Stimulated activated CD4-positive, alpha-beta T cell treated with anti-CD3 and anti-CD28 coated beads, Interleukin-4, amount 100 ng/mL, for 24 hours (primary cell): ENCODE data around the gene FCRLA.
A peak's percentile ranks its signal among the peaks of the same experiment; 100 is the strongest.
"Not testable (repeated sequence)": the region's sequence is repeated elsewhere in the genome, so short reads cannot be mapped to it uniquely, and the experiment has no call there.

Source experiments
- DNase-seq: peaks from one replicate; pipeline ENCODE4 v3.0.0-alpha.2; 2020

FCRLA gene

GRCh38 chr1:161707503-161707902 is 474 bp downstream of the FCRLA start:
- no peak for DNase-seq

DNA sequence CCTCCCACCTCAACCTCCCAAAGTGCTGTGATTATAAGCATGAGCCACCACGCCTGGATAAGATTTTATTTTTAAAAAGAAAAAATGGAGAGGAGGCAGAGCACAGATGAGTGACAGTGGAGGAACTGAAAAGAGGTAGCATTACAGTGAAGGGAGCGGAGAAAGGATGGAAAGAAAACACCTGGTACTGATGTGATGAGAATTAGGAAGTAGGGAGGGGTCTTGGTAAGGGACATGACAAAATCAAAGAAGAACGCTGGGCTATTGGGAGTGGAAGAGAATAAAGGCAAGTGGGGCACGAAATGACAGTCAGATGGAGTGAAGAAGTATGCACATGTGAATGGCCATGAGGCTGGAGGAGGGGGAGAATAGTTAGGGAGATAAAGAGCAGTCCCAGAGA is 2.3 kb downstream of the FCRLA start:
- DNase-seq = no peak

GRCh38 chr1:161710560-161710959 is 3.5 kb downstream of the FCRLA start:
- DNase-seq = no peak

GRCh38 chr1:161718559-161719324 is 11.7 kb downstream of the FCRLA start:
- no peak for DNase-seq

GRCh38 chr1:161719325-161719611 is 12.2 kb downstream of the FCRLA start:
- no peak for DNase-seq

DNA sequence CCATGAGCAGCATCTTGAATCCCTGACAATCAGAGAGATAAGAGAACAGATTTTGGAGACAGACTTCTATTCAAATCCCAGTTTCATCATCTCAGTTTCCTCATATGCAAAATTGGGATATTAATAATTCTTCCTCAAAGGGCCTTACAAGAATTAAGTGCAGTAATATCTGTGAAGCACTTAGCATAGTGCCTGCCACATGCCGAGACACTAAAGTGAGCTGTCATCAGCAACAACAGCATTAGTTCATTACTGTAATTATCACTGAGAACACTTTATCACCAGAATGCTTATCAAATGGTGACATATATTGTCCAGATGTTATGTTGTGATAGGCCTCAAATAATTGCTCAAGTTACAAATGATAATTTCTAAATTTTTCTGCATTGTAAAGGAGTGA is 13.4 kb downstream of the FCRLA start:
- no peak for DNase-seq

DNA sequence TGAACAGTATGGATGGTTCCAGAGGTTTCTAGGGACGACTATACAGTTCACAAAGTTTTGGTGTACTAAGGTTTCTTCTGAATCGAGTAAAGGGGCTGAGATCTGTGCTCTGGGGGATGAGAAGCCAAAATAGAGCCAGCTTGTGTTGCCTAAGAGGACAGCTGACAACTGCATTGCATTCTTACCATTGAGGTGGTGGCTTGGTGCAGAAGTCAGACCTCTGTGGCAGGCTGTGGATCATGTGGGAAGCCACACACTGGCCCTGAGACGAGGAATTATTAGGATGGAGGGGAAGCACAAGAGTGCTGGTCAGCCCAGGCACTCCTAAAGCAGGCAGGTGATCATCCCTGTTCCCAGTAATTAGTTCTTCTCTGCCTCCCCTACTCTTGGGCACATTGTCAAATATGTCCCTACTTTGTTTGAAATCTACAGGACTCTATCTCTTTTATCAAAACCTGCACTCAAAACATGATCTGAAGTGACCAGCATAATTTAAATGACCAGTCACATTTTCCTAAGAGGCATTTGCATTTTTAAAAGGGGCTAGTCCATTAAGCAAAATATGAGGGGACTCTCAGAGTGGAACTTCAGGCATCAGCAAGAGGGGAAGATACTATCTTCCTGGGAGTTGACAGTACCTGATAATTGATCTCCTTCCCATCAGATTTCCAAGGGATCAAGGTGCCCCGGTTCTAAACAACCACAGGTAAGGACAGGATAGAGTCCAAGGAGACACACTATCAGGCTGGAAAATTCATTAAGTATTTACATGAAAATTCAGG is 14.1 kb downstream of the FCRLA start, which contains the start of gene FCRLB:
Gene FCRLB, plus strand, starts transcription at position 589 of the 782 bp plus-strand sequence. CDS start 1,129 bp downstream, outside the sequence.
- DNase-seq = no peak

- DNase-seq = no peak
Observed at GRCh38 chr1:161721738-161722343, 14.8 kb downstream of the FCRLA start.

DNA sequence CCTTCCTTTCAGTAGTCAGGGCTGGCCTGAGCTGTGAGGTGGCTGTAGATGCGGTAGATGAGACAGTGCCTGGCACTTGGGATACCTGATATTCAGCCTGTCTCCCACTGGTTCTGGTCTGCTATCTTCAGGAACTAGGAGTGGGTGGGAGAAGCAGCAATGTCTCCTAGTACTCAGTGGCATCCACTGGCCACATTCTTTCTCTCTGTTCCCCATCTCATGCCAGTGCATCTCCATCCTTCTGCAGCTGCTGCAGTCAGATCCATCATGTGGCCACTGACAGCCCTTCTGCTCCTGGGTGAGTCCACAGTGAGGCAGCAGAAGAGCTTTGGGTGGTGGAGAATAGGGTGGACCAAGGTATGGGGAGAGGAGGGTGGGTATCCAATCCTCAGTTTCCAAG is 15.4 kb downstream of the FCRLA start:
- DNase-seq = no peak

DNA sequence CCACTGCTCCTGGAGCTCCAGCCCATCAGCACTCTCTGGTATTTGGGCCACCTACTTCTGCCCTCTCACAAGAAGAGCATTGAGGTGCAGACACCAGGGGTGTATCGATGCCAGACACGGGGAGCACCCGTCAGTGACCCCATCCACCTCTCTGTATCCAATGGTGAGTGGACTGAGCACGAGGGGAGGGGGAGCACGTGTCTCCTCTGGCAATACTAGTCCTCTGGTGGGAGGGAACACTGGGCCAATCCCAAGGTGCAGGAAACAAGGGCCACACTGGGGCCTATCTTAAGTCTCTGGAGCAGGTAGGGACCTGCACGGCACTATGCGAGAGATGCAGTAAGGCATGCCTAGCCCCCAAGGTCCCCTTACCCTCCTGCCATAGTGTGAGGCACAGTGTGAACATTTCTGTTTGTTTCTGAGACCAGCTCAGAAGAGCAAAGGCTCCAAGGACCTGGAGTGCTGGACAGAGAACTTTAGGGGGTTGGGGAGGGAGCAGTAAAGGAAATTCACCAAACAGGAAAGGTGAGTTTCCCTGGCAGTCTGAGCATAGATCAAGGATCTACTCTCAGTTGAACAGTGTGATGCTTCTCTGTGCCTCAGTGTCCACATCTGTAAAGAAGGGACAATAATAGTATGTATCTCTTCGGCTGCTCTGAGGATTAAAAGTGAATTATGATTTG is 16.6 kb downstream of the FCRLA start:
- no peak for DNase-seq

GRCh38 chr1:161725258-161725907 is 18.4 kb downstream of the FCRLA start:
- DNase-seq = not testable (repeated sequence)

GRCh38 chr1:161725908-161726472 is 19.0 kb downstream of the FCRLA start:
- DNase-seq = peak; percentile 25

- peak; percentile 61 for DNase-seq
Observed at GRCh38 chr1:161726473-161727255, 19.6 kb downstream of the FCRLA start.

DNA sequence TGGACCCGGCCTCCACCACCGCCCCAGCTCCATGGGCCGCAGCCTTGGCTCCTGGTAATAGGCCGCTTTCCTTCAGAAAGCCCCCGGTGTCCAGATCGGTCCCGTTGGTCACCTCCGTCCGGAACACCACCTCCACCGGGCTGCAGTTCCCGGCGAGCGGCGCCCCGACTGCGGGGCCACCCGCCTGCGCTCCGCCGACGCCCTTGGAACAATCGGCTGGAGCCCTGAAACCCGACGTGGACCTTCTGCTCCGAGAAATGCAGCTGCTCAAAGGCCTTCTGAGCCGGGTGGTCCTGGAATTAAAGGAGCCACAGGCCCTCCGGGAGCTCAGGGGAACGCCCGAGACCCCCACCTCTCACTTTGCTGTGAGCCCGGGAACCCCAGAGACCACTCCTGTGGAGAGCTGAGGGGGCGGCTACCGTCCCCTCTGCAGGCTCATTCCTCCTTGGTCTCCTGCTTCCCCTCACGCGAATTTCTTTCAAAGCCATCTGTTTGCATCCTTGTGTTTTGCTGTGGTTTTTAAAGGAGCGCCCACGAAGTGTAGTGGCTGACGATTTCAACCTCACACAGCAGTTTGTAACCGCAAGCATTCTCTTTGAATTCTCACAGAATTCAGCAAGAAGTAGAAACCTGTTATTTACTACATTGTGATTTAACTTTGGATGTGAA is 20.4 kb downstream of the FCRLA start:
- peak; percentile 36 for DNase-seq

GRCh38 chr1:161728376-161729226 is 21.6 kb downstream of the FCRLA start:
- DNase-seq = no peak

GRCh38 chr1:161730050-161730564 is 23.1 kb downstream of the FCRLA start:
- DNase-seq = peak; percentile 61

DNA sequence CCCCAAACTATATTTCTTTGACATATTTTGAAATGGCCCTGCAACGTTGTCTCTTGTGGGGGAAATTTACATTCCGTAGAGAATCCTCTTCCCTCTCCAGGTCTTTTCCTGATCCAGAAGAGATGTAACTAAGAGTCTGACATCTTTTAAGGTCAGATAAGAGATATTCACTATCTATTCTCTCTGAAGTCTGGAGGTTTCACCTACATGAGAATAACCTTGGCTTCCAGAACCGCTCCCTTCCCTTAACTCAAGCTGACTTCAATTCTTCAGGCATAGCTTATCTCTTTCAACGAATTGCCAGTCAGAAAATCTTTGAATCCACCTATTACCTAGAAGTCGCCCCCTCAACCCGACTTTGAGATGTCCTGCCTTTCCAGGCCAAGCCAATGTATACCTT is 24.2 kb downstream of the FCRLA start:
- no peak for DNase-seq

DNA sequence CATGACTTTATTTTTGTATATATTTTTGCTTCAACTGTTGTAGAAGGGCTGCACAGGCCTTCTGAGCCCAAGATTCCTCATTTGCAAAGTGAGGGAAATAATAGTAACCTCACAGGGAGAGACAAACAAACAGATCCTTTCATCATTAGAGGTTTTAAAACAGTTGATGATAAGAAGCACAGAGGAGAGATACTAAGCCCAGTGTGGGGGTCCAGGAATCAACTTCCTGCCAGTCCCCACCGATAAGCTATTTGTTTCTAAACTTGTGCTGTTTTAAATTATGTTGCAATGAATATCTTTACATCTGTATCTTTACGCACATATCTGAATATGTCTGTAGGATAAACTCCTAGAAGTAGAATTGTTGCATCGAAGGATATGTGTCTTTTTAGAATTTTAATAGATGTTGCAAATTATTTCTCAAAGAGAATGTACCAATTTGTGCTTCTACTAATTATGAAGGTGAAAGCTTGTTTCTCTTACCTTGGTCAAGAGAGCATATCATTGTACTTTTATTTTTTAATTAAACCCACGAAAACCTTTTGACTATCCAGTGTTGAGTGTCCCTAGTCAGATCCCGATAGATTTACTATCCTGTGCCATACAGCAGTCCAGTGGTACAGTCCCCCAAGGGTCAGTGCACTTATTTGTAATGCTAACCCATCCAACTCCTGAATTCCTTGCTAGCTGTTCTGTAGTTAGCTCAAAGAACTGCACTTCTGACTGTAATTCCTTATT is 25.1 kb downstream of the FCRLA start:
- DNase-seq = no peak

GRCh38 chr1:161733526-161733925 is 26.5 kb downstream of the FCRLA start:
- no peak for DNase-seq
